A549 (cell line): Measurements from ENCODE around the gene USP24. TPM values are rescaled to one million over a fixed set of nuclear protein-coding genes. Genes with fewer than 3 reads are reported as not detected.

Experiments
- ATAC-seq, 2 experiments: fragments of 200-7000 bp in 1 of 2; fragments of >200 bp in 1 of 2; cut with Nextera tagmentation in 1 of 2; cut with Tn5 transposase in 1 of 2; 3 replicates each; pipeline versions ENCODE4 v1.8.0 to v1.9.1; 2018 to 2020; ENCODE audit warnings: mild to moderate bottlenecking in 1 of 2, moderate library complexity in 1 of 2
- CTCF ChIA-PET: fragments of 300-600 bp; sonication (Branson Sonifier 250); formaldehyde crosslinking; extraction: SDS; loops from one replicate; lab custom pipeline; 2021; ENCODE audit warnings: antibody characterized with exemption, inconsistent platforms; lab: Yijun Ruan, JAX
- POLR2A ChIA-PET: fragments of 350-600 bp; formaldehyde crosslinking; extraction: SDS; loops from one replicate; lab custom pipeline; 2021; ENCODE audit warnings: antibody characterized with exemption, inconsistent platforms; lab: Yijun Ruan, JAX
- DNase-seq, 2 experiments: peaks; one replicate each; pipeline versions ENCODE4 v3.0.0 to v3.0.0-alpha.2; 2011 to 2016; ENCODE audit warnings: low read depth in 1 of 2, low spot score in 1 of 2
- FAIRE-seq: peaks from 2 replicates; lab custom pipeline; 2011; peaks lifted over from hg19 to GRCh38; lab: Jason Lieb, UNC
- H3K27ac ChIP-seq, 2 experiments: fragments of >200 bp; sonication (Bioruptor Twin); formaldehyde crosslinking; 3 replicates each; pipeline ENCODE4 v1.5.1; 2016 to 2017
- H3K4me1 ChIP-seq: fragments of >200 bp; sonication (Bioruptor Twin); formaldehyde crosslinking; 3 replicates; pipeline ENCODE4 v1.6.1; 2016
- H3K4me2 ChIP-seq: fragments of >200 bp; sonication (Bioruptor Twin); formaldehyde crosslinking; 3 replicates; pipeline ENCODE4 v1.6.1; 2016
- H3K4me3 ChIP-seq: fragments of >200 bp; sonication (Bioruptor Twin); formaldehyde crosslinking; 3 replicates; pipeline ENCODE4 v1.5.1; 2016
- H3K9me3 ChIP-seq: fragments of >200 bp; sonication (Bioruptor Twin); formaldehyde crosslinking; 3 replicates; pipeline ENCODE4 v1.6.1; 2016
- ATOH8 ChIP-seq: fragments of 250-450 bp; sonication (Bioruptor Pico); IDR thresholded peaks from 2 replicates; pipeline ENCODE4 v1.5.0; 2020; ENCODE audit warnings: low read depth, mild to moderate bottlenecking, moderate library complexity
- CBX8 ChIP-seq: fragments of 200-600 bp; sonication (generic); IDR thresholded peaks from 2 replicates; pipeline ENCODE4 v1.6.1; 2016
- CHD2 ChIP-seq: fragments of 150-350 bp; IDR thresholded peaks from 2 replicates; pipeline ENCODE4 v1.6.1; 2014; ENCODE audit warnings: low read length; ENCODE audit not compliant: partially characterized antibody
- CTCF ChIP-seq: fragments of >200 bp; sonication (Bioruptor Twin); formaldehyde crosslinking; IDR thresholded peaks from 3 replicates; pipeline ENCODE4 v1.5.1; 2016
- EP300 ChIP-seq, 2 experiments: fragments of >200 bp; sonication (Bioruptor Twin); formaldehyde crosslinking; IDR thresholded peaks; 2 replicates in 1 of 2; 3 replicates in 1 of 2; pipeline ENCODE4 v1.6.1; 2016 to 2017
- ESRRA ChIP-seq: fragments of 150-350 bp; IDR thresholded peaks from 2 replicates; pipeline ENCODE4 v1.6.1; 2014; ENCODE audit warnings: mild to moderate bottlenecking, low read length, borderline replicate concordance
- FOSL2 ChIP-seq, 2 experiments: fragments of 450-650 bp in 1 of 2; fragments of >200 bp in 1 of 2; sonication (Bioruptor Twin) in 1 of 2; formaldehyde crosslinking; IDR thresholded peaks; 2 replicates each; pipeline versions ENCODE4 v1.5.0 to v1.6.1; 2016 to 2020; ENCODE audit warnings: mild to moderate bottlenecking in 1 of 2, moderate library complexity in 1 of 2
- GATA3 ChIP-seq: IDR thresholded peaks from 2 replicates; pipeline ENCODE4 v1.6.1; 2012; ENCODE audit warnings: borderline replicate concordance
- HEYL ChIP-seq: fragments of 250-450 bp; sonication (Bioruptor Pico); IDR thresholded peaks from 2 replicates; pipeline ENCODE4 v1.8.0; 2021; ENCODE audit warnings: mild to moderate bottlenecking, moderate library complexity
- HMGXB4 ChIP-seq: fragments of 250-450 bp; sonication (Bioruptor Pico); IDR thresholded peaks from 2 replicates; pipeline ENCODE4 v1.5.0; 2021; ENCODE audit warnings: mild to moderate bottlenecking, moderate library complexity, borderline replicate concordance
- JUN ChIP-seq, 2 experiments: fragments of >200 bp; sonication (Bioruptor Twin); formaldehyde crosslinking; IDR thresholded peaks; 2 replicates in 1 of 2; 3 replicates in 1 of 2; pipeline ENCODE4 v1.6.1; 2016 to 2017
- KDM1A ChIP-seq: fragments of 200-600 bp; sonication (generic); IDR thresholded peaks from 2 replicates; pipeline ENCODE4 v1.6.1; 2016; ENCODE audit warnings: low read depth, mild to moderate bottlenecking
- MAX ChIP-seq: IDR thresholded peaks from 2 replicates; pipeline ENCODE4 v1.6.1; 2012
- NFE2L2 ChIP-seq: fragments of 150-350 bp; conservative IDR thresholded peaks from 2 replicates; pipeline ENCODE4 v1.6.1; 2014; ENCODE audit warnings: low read length
- NPAS2 ChIP-seq: fragments of 250-450 bp; sonication (Bioruptor Pico); IDR thresholded peaks from 2 replicates; pipeline ENCODE4 v1.8.0; 2022; ENCODE audit warnings: mild to moderate bottlenecking, moderate library complexity, borderline replicate concordance
- NR3C1 ChIP-seq: fragments of >200 bp; sonication (Bioruptor Twin); formaldehyde crosslinking; IDR thresholded peaks from 3 replicates; pipeline ENCODE4 v1.6.1; 2017
- RARB ChIP-seq: fragments of 250-450 bp; sonication (Bioruptor Pico); IDR thresholded peaks from 2 replicates; pipeline ENCODE4 v1.8.0; 2021; ENCODE audit warnings: mild to moderate bottlenecking, moderate library complexity
- RNF2 ChIP-seq: fragments of 200-600 bp; sonication (generic); IDR thresholded peaks from 2 replicates; pipeline ENCODE4 v1.6.1; 2016; ENCODE audit warnings: low read depth, mild to moderate bottlenecking, antibody characterized with exemption, moderate library complexity, borderline replicate concordance
- TP53 ChIP-seq: fragments of 250-450 bp; sonication (Bioruptor Pico); IDR thresholded peaks from 2 replicates; pipeline ENCODE4 v1.5.0; 2021; ENCODE audit warnings: mild to moderate bottlenecking, moderate library complexity
- ZFP36 ChIP-seq: fragments of 450-650 bp; IDR thresholded peaks from 2 replicates; pipeline ENCODE4 v1.6.1; 2014; ENCODE audit warnings: borderline replicate concordance; ENCODE audit not compliant: partially characterized antibody
- ZNF302 ChIP-seq: fragments of 250-450 bp; sonication (Bioruptor Pico); IDR thresholded peaks from 2 replicates; pipeline ENCODE4 v1.9.0; 2021; ENCODE audit warnings: inconsistent platforms, mild to moderate bottlenecking, moderate library complexity
- WGBS: methylation state at CpG from one replicate; pipeline ENCODE4 v1.1.6; 2017; ENCODE audit errors: missing lambda C conversion rate; 5-methylcytosine and 5-hydroxymethylcytosine counted together
- polyA plus RNA-seq, 4 experiments: library from polyadenylated mRNA; depleted of rRNA in 3 of 4; stranded (reverse); fragments of >200 nt; fragmentation: RNase III in 1 of 4; extraction: RNeasy Plus Mini Kit Qiagen cat#74134 plus additional on column Dnase treatment in 1 of 4; gene quantifications; 2 replicates in 3 of 4; 3 replicates in 1 of 4; pipeline ENCODE4 v1.2.3, GENCODE V29; 2011 to 2017
- TF ChIP-seq, protein P1 (sequence below): fragments of 200-600 bp; sonication (generic); IDR thresholded peaks from 2 replicates; pipeline ENCODE4 v1.6.1; 2016; ENCODE audit warnings: antibody characterized with exemption, mild to moderate bottlenecking, moderate library complexity
- TF ChIP-seq, protein P2 (sequence below): fragments of 450-650 bp; IDR thresholded peaks from 2 replicates; pipeline ENCODE4 v1.6.1; 2014; ENCODE audit warnings: antibody characterized with exemption

USP24 gene
- polyA plus RNA-seq, 2 of the 4 experiments (the other 2 are of a cell fraction), result 14.7 to 21.7 TPM

DNA sequence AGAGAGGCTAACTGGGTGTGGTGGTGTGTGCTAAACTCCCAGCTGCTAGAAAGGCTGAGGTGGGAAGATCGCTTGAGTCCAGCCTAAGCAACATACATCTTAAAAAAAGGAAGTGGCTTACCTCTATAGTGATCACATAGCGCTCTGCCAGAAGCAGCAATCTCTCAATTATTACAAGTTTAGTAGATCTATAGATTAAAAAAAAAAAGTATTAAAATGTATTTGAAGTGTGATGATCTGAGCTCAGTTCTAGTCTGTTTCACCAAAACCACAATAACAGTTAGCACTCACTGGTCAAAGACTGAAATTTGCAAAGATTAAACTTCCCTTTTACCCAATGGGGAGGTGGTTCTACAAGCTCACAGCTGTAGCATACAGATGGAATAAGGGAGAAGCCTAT is 76.3 kb downstream of the USP24 start:
- Histone ChIP-seq H3K27ac (no peak overlapping the region), H3K4me3 (no peak overlapping the region), H3K4me1 (peaks cover 4% of the 10 kb centered on the region; the same call in 1 of the 3 replicates), H3K9me3 (no peaks in the 10 kb centered on the region)
- FAIRE-seq, result no peak
- no peak for ATAC-seq
- no peak for DNase-seq
- WGBS, result 83% methylated on average over 2 of the region's 2 CpGs
- no peak for TF ChIP-seq EP300 (IDR thresholded peaks at IDR 0.05)
- TF ChIP-seq CBX8, result no peak
- no peak for TF ChIP-seq HEYL
- TF ChIP-seq FOSL2 (IDR thresholded peaks at IDR 0.05), result no peak
- TF ChIP-seq FOSL2 (CRISPR knock-in tag; IDR thresholded peaks at IDR 0.05), result no peak
- TF ChIP-seq HMGXB4, result no peak
- no peak for TF ChIP-seq ZNF302 (CRISPR knock-in tag)
- no peak for TF ChIP-seq GATA3
- TF ChIP-seq NFE2L2, result no peak
- TF ChIP-seq RARB, result no peak
- TF ChIP-seq KDM1A, result no peak
- TF ChIP-seq RNF2, result no peak
- TF ChIP-seq, all 56 proteins: peak for 0
- no peak overlapping the region for H3K4me2 ChIP-seq
- ChIA-PET CTCF (interaction anchor here (0.7 to 2.9 kb wide), 3 partner anchors 140 to 1573 kb away, joined by 4 to 20 read pairs (median 5); no protein-coding TSS in a partner anchor), POLR2A (no interaction called here)

GRCh38 chr1:55134152-55134808 is 80.9 kb downstream of the USP24 start:
- Histone ChIP-seq H3K9me3 (no peaks in the 10 kb centered on the region), H3K4me2 (no peak overlapping the region), H3K4me3 (no peak overlapping the region), H3K27ac (no peak overlapping the region), H3K4me1 (peaks cover 21% of the 10 kb centered on the region)
- WGBS, result 90% methylated on average over 7 of the region's 7 CpGs
- ATAC-seq (no peak), DNase-seq (no peak), FAIRE-seq (no peak)
- POLR2A ChIA-PET, result no interaction called here
- CTCF ChIA-PET, result interaction anchor here (0.9 to 2.6 kb wide), 2 partner anchors 13 to 143 kb away, joined by 3 to 11 read pairs; no protein-coding TSS in a partner anchor
- TF ChIP-seq ATOH8 (CRISPR knock-in tag) (no peak), KDM1A (no peak), NR3C1 (no peak), CHD2 (no peak), NFE2L2 (no peak), ESRRA (no peak), NPAS2 (no peak), TP53 (CRISPR knock-in tag) (no peak), MAX (no peak)

GRCh38 chr1:55131801-55132200 is 83.4 kb downstream of the USP24 start:
- POLR2A ChIA-PET, result no interaction called here
- Histone ChIP-seq H3K4me2 (no peak overlapping the region), H3K27ac (no peak overlapping the region), H3K4me1 (peaks cover 37% of the 10 kb centered on the region), H3K9me3 (no peaks in the 10 kb centered on the region), H3K4me3 (no peak overlapping the region)
- no peak for DNase-seq
- CTCF ChIA-PET, result no interaction called here
- no peak for ATAC-seq
- 44% methylated on average over 2 of the region's 2 CpGs for WGBS
- FAIRE-seq, result no peak
- TF ChIP-seq CTCF, result no peak
- no peak for TF ChIP-seq RNF2
- TF ChIP-seq JUN (IDR thresholded peaks at IDR 0.05), result no peak
- TF ChIP-seq, protein P1, sequence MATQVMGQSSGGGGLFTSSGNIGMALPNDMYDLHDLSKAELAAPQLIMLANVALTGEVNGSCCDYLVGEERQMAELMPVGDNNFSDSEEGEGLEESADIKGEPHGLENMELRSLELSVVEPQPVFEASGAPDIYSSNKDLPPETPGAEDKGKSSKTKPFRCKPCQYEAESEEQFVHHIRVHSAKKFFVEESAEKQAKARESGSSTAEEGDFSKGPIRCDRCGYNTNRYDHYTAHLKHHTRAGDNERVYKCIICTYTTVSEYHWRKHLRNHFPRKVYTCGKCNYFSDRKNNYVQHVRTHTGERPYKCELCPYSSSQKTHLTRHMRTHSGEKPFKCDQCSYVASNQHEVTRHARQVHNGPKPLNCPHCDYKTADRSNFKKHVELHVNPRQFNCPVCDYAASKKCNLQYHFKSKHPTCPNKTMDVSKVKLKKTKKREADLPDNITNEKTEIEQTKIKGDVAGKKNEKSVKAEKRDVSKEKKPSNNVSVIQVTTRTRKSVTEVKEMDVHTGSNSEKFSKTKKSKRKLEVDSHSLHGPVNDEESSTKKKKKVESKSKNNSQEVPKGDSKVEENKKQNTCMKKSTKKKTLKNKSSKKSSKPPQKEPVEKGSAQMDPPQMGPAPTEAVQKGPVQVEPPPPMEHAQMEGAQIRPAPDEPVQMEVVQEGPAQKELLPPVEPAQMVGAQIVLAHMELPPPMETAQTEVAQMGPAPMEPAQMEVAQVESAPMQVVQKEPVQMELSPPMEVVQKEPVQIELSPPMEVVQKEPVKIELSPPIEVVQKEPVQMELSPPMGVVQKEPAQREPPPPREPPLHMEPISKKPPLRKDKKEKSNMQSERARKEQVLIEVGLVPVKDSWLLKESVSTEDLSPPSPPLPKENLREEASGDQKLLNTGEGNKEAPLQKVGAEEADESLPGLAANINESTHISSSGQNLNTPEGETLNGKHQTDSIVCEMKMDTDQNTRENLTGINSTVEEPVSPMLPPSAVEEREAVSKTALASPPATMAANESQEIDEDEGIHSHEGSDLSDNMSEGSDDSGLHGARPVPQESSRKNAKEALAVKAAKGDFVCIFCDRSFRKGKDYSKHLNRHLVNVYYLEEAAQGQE, result no peak
- no peak for TF ChIP-seq ZFP36
- TF ChIP-seq, protein P2, sequence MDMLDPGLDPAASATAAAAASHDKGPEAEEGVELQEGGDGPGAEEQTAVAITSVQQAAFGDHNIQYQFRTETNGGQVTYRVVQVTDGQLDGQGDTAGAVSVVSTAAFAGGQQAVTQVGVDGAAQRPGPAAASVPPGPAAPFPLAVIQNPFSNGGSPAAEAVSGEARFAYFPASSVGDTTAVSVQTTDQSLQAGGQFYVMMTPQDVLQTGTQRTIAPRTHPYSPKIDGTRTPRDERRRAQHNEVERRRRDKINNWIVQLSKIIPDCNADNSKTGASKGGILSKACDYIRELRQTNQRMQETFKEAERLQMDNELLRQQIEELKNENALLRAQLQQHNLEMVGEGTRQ, result no peak
